Chondrocyte (in vitro differentiated cells): ENCODE results near the gene TBC1D30. TPM values are rescaled to one million over a fixed set of nuclear protein-coding genes. Genes with fewer than 3 reads are reported as not detected.

Experiments
- DNase-seq: peaks from one replicate; pipeline ENCODE4 v3.0.0; 2021; ENCODE audit warnings: mixed read lengths, low spot score
- H3K27ac Mint-ChIP-seq: one replicate; pipeline ENCODE4 v1.8.0; 2021; ENCODE audit warnings: mild to moderate bottlenecking, moderate library complexity, mixed read lengths; ENCODE audit not compliant: unreplicated experiment
- H3K27me3 Mint-ChIP-seq: 2 replicates; pipeline ENCODE4 v1.8.0; 2021; ENCODE audit warnings: low read depth, mixed read lengths
- H3K36me3 Mint-ChIP-seq: 2 replicates; pipeline ENCODE4 v1.8.0; 2021; ENCODE audit warnings: low read depth, mixed read lengths
- H3K4me1 Mint-ChIP-seq: 2 replicates; pipeline ENCODE4 v1.8.0; 2021; ENCODE audit warnings: low read depth, mild to moderate bottlenecking, mixed read lengths
- H3K4me3 Mint-ChIP-seq: one replicate; pipeline ENCODE4 v1.8.0; 2021; ENCODE audit warnings: mild to moderate bottlenecking, moderate library complexity, mixed read lengths; ENCODE audit not compliant: unreplicated experiment
- H3K9me3 Mint-ChIP-seq: 2 replicates; pipeline ENCODE4 v1.8.0; 2021; ENCODE audit warnings: low read depth, mixed read lengths
- CTCF ChIP-seq: fragments of 200-600 bp; sonication (generic); IDR thresholded peaks from 2 replicates; pipeline ENCODE4 v1.5.0; 2021; ENCODE audit warnings: antibody characterized with exemption, mild to moderate bottlenecking, moderate library complexity
- total RNA-seq: library from RNA; stranded (reverse); gene quantifications from 3 replicates; pipeline ENCODE4 v1.2.1, GENCODE V29; 2021

TBC1D30 gene
- total RNA-seq, 1 donor from 2014 or later = 1.7 TPM

- no peak for DNase-seq
- Mint-ChIP-seq H3K27me3 (peaks cover 14% of the 10 kb centered on the region), H3K4me1 (peaks cover 17% of the 10 kb centered on the region), H3K4me3 (no peak overlapping the region), H3K27ac (no peak overlapping the region), H3K36me3 (no peaks in the 10 kb centered on the region), H3K9me3 (no peaks in the 10 kb centered on the region)
- no peak for TF ChIP-seq CTCF
Measured at GRCh38 chr12:64911081-64911480, 86.6 kb downstream of the TBC1D30 start.

GRCh38 chr12:64911912-64912311, 87.5 kb downstream of the TBC1D30 start:
- DNase-seq = no peak
- H3K36me3 Mint-ChIP-seq = no peaks in the 10 kb centered on the region
- peak overlapping the region; percentile 51 for H3K27ac Mint-ChIP-seq
- no peak for TF ChIP-seq CTCF
- H3K9me3 Mint-ChIP-seq = no peaks in the 10 kb centered on the region
- H3K27me3 Mint-ChIP-seq = peaks cover 16% of the 10 kb centered on the region
- peaks cover 17% of the 10 kb centered on the region for H3K4me1 Mint-ChIP-seq
- peak overlapping the region; percentile 25 for H3K4me3 Mint-ChIP-seq

GRCh38 chr12:64912516-64913255, 88.2 kb downstream of the TBC1D30 start:
- DNase-seq = no peak
- no peak overlapping the region for H3K4me3 Mint-ChIP-seq
- no peak overlapping the region for H3K27ac Mint-ChIP-seq
- TF ChIP-seq CTCF = no peak
- peaks cover 17% of the 10 kb centered on the region for H3K4me1 Mint-ChIP-seq
- no peaks in the 10 kb centered on the region for H3K36me3 Mint-ChIP-seq
- no peaks in the 10 kb centered on the region for H3K9me3 Mint-ChIP-seq
- H3K27me3 Mint-ChIP-seq = peaks cover 16% of the 10 kb centered on the region

- Mint-ChIP-seq H3K4me1 (peaks cover 17% of the 10 kb centered on the region), H3K36me3 (no peaks in the 10 kb centered on the region)
- no peak for DNase-seq
Measured at GRCh38 chr12:64915242-64915641, 90.8 kb downstream of the TBC1D30 start.

More at GRCh38 chr12:64915242-64915641, 90.8 kb downstream of the TBC1D30 start:
- peaks cover 30% of the 10 kb centered on the region for H3K27me3 Mint-ChIP-seq
- H3K9me3 Mint-ChIP-seq = no peaks in the 10 kb centered on the region
- no peak overlapping the region for H3K27ac Mint-ChIP-seq
- no peak for TF ChIP-seq CTCF
- no peak overlapping the region for H3K4me3 Mint-ChIP-seq
